Kidney (tissue), 14 donors: ENCODE results near the gene TRIM50. TPM values are rescaled to one million over a fixed set of nuclear protein-coding genes. Genes with fewer than 3 reads are reported as not detected.
"Not testable (repeated sequence)": the region's sequence is repeated elsewhere in the genome, so short reads cannot be mapped to it uniquely, and the experiment has no call there.

Source experiments
- DNase-seq, 5 donors: peaks; one replicate each; pipeline ENCODE4 v3.0.0-alpha.2; 2013 to 2020
- FAIRE-seq: peaks from 2 replicates; lab custom pipeline; 2012; peaks lifted over from hg19 to GRCh38; lab: Jason Lieb, UNC
- H3K27ac ChIP-seq, 2 donors: one replicate each; pipeline ENCODE4 v1.7.0; 2013; ENCODE audit warnings: low read depth in 2 of 2, low read length in 2 of 2, inconsistent platforms in 1 of 2
- H3K27me3 ChIP-seq: one replicate; pipeline ENCODE4 v1.7.1; 2013; ENCODE audit warnings: low read length, inconsistent platforms; ENCODE audit not compliant: control insufficient read depth, insufficient read depth
- H3K36me3 ChIP-seq, 3 donors: one replicate each; pipeline versions ENCODE4 v1.7.0 to v1.7.1; 2013; ENCODE audit warnings: low read length in 3 of 3, control low read depth in 1 of 3, inconsistent platforms in 1 of 3; ENCODE audit not compliant: insufficient read depth in 3 of 3, control insufficient read depth in 2 of 3
- H3K4me1 ChIP-seq, 3 donors: one replicate each; pipeline versions ENCODE4 v1.7.0 to v1.7.1; 2013; ENCODE audit warnings: low read length in 3 of 3, inconsistent platforms in 1 of 3, low read depth in 1 of 3; ENCODE audit not compliant: control insufficient read depth in 2 of 3, insufficient read depth in 2 of 3
- H3K4me3 ChIP-seq, 3 donors: one replicate each; pipeline versions ENCODE4 v1.7.0 to v1.8.1; 2013; ENCODE audit warnings: low read length in 3 of 3, control low read depth in 1 of 3, inconsistent platforms in 1 of 3
- H3K9ac ChIP-seq, 3 donors: one replicate each; pipeline versions ENCODE4 v1.7.0 to v1.7.1; 2013; ENCODE audit warnings: low read length in 3 of 3, control low read depth in 1 of 3, inconsistent platforms in 1 of 3
- H3K9me3 ChIP-seq, 3 donors: one replicate each; pipeline versions ENCODE4 v1.7.0 to v1.7.1; 2013; ENCODE audit warnings: low read length in 3 of 3, control low read depth in 1 of 3, inconsistent platforms in 1 of 3; ENCODE audit not compliant: control insufficient read depth in 2 of 3, insufficient read depth in 1 of 3
- intact Hi-C: fragments of 100-400 bp; cut with DNase I; formaldehyde crosslinking; loops from one replicate; pipeline ENCODE4 v1.11.1; 2022
- polyA plus RNA-seq: library from polyadenylated mRNA; stranded (reverse); fragments of 350-450 nt; fragmentation: Illumina TruSeq; extraction: RNeasy Lipid Tissue Mini Kit (QIAGEN cat#74804); gene quantifications from one replicate; pipeline ENCODE4 v1.2.3, GENCODE V29; 2014; ENCODE audit warnings: low read depth, low replicate concordance; ENCODE audit not compliant: insufficient read depth
- total RNA-seq: library from RNA; stranded (reverse); fragmentation: NEBNext Ultra II Directional; extraction: Animal tissue kit (Norgen Biotek cat#: 25700); gene quantifications from one replicate; pipeline ENCODE4 v1.2.1, GENCODE V29; 2021
- TF ChIP-seq, protein P1 (sequence below): IDR thresholded peaks from 3 replicates; pipeline ENCODE4 v1.5.1; 2012; ENCODE audit warnings: mild to moderate bottlenecking, moderate library complexity, borderline replicate concordance; ENCODE audit not compliant: insufficient read depth; ENCODE audit errors: extremely low read depth
- donor health status: control.
- donor health status: control.
- donor health status: control.
- donor health status: control.
- donor health status: control.
- donor health status: DM: yes; HTN: yes; CAD: no.
- donor health status: Normal renal cell carcinoma (clear cell type).

Gene TRIM50
- total and polyA plus RNA-seq, 2 donors from 2014 or later = 0.19 to 14.0 TPM

DNA sequence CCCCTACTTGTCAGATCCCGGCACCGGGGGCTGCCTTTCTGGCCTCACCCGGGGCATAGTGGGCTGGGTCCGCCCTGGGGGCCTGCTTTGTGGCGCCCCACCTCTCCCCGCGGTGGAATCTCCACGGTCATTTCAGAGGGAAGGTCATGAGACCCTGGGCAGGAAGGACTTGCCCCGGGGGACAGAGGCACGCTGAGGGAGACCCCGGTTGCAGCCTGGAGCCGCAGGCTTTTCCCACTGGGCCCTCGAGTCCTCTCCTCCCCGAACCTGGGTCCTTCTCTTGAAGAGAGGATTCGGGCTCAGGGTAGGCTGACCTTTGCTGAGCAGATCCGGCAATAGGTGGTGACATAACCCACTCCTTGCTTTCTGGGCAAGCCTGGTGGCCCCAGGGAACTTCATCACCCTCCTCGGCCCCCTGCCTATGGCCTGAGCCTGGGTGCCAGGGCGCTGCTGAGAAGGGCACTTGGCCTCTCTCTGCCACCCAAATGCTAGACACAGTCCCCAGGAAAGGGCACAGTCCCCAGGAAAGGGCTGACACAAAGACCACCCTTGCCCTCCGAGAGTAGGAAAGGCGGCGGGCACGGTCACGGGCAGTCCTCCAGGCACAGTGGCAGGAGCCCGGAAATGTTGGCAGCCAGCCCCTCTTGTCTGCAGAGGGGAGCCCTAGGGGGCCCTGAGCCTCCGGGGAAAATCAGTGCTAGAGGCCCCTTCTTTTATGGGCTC lies 36.3 kb upstream of the TRIM50 start:
- H3K36me3 ChIP-seq = no peaks in the 10 kb centered on the region

DNA sequence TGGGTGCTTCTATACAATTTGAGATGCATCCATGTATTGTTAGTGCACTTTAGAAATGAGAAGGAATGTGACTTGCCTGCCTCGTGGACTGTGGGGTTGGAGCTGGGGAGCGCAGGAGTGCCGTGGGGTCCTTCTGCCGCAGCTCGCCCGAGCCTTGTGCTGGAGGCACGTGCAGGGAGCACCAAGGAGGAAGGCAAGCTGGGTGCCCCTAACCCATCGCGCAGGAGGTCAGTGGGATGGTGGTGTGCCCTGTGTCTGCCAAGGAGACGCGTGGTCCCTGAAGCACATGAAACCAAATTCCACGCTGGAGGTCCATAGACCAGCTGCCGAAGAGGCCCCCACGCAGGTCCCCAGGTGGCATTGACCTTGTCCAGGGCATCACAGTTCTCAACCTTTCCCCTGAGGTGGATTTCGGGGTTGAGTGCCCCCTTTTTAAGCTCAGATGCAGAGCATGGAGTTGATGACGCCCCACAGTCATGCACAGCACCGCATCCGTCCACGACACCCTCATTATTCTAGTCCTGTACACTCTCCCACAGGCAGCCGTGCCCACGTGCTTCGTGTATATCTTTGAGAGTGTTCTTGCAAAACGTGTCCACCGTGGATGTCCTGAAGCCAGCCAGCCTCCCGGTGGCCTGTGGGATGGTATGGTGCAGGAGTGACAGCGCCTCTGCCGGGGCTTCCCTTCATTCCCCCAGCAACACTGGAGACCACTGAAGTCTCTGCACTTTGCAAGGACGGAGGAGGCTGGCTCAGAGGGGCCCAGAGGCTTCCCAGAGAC lies 35.5 kb upstream of the TRIM50 start:
- Histone ChIP-seq H3K36me3 (no peaks in the 10 kb centered on the region), H3K4me1 (peaks cover 0 to 2% (median 0%) of the 10 kb centered on the region in 3 donors), H3K9ac (no peak overlapping the region), H3K27me3 (no peaks in the 10 kb centered on the region), H3K4me3 (no peak overlapping the region), H3K9me3 (no peaks in the 10 kb centered on the region), H3K27ac (no peak overlapping the region)
- DNase-seq = peak in 1 of 5 donors; percentile 27
- no peak for FAIRE-seq
- TF ChIP-seq, protein P1, sequence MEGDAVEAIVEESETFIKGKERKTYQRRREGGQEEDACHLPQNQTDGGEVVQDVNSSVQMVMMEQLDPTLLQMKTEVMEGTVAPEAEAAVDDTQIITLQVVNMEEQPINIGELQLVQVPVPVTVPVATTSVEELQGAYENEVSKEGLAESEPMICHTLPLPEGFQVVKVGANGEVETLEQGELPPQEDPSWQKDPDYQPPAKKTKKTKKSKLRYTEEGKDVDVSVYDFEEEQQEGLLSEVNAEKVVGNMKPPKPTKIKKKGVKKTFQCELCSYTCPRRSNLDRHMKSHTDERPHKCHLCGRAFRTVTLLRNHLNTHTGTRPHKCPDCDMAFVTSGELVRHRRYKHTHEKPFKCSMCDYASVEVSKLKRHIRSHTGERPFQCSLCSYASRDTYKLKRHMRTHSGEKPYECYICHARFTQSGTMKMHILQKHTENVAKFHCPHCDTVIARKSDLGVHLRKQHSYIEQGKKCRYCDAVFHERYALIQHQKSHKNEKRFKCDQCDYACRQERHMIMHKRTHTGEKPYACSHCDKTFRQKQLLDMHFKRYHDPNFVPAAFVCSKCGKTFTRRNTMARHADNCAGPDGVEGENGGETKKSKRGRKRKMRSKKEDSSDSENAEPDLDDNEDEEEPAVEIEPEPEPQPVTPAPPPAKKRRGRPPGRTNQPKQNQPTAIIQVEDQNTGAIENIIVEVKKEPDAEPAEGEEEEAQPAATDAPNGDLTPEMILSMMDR = no peak
- intact Hi-C loops = no loop called here

More for the DNA sequence above, 36.3 kb upstream of the TRIM50 start:
- TF ChIP-seq, protein P1 = no peak
- Histone ChIP-seq H3K27me3 (no peaks in the 10 kb centered on the region), H3K27ac (no peak overlapping the region), H3K4me3 (no peak overlapping the region), H3K4me1 (no peaks in the 10 kb centered on the region), H3K9me3 (no peaks in the 10 kb centered on the region), H3K9ac (no peak overlapping the region)
- no peak for FAIRE-seq
- intact Hi-C loops = no loop called here
- DNase-seq = peak in 1 of 5 donors; percentile 23

DNA sequence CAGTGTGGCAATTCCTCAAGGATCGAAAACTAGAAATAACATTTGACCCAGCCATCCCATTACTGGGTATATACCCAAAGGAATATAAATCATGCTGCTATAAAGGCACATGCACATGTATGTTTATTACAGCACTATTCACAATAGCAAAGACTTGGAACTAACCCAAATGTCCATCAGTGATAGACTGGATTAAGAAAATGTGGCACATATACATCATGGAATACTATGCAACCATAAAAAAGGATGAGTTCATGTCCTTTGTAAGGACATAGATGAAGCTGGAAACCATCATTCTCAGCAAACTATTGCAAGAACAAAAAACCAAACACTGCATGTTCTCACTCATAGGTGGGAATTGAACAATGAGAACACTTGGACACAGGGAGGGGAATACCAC lies 32.7 kb upstream of the TRIM50 start:
- H3K36me3 ChIP-seq, DNase-seq, H3K27me3 ChIP-seq, H3K9ac ChIP-seq, H3K4me3 ChIP-seq, FAIRE-seq, H3K4me1 ChIP-seq, H3K9me3 ChIP-seq, H3K27ac ChIP-seq, intact Hi-C loops: not testable (repeated sequence)

DNA sequence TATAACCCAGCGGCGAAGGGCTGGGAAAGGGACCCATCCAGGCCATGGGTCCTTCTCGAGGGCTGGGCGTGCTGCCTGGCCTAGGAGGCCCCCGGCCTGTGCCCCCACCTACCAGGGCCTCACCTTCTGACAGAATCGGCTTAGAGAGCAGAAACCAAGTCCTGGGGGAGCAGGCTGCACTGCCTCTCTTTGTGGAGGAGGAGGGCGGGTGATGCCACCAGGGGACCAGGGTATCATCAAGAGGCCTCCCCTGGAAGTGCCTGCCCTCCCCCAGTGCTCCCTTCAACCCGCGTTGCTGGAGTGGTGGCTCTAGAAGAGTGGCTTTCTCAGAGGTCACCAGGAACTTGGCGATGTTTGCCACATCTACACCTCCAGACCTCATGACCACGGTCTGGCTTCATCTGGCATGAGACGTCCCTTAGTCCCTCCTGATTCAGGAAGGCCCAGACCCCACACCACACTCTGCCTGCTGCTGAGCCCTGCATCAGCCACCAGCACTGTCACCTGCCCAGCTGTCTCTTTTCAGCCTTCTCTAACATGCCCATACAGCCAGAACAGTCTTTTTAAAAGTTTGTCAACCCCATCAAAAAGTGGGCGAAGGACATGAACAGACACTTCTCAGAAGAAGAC lies 32.0 kb upstream of the TRIM50 start:
- H3K9me3 ChIP-seq = no peaks in the 10 kb centered on the region
- TF ChIP-seq, protein P1 = no peak
- peaks cover 0 to 6% (median 0%) of the 10 kb centered on the region in 3 donors for H3K4me1 ChIP-seq
- H3K9ac ChIP-seq = no peak overlapping the region
- H3K27me3 ChIP-seq = no peaks in the 10 kb centered on the region
- no peaks in the 10 kb centered on the region for H3K36me3 ChIP-seq
- H3K27ac ChIP-seq = no peak overlapping the region
- no peak for FAIRE-seq
- intact Hi-C loops = no loop called here
- H3K4me3 ChIP-seq = no peak overlapping the region
- no peak for DNase-seq
